ENCODE data around the gene TBXA2R.
"Not testable (repeated sequence)": the region's sequence is repeated elsewhere in the genome, so short reads cannot be mapped to it uniquely, and the experiment has no call there.

Gene TBXA2R
- total RNA-seq = 0 to 0.35 reads per million in 2 donors

DNA sequence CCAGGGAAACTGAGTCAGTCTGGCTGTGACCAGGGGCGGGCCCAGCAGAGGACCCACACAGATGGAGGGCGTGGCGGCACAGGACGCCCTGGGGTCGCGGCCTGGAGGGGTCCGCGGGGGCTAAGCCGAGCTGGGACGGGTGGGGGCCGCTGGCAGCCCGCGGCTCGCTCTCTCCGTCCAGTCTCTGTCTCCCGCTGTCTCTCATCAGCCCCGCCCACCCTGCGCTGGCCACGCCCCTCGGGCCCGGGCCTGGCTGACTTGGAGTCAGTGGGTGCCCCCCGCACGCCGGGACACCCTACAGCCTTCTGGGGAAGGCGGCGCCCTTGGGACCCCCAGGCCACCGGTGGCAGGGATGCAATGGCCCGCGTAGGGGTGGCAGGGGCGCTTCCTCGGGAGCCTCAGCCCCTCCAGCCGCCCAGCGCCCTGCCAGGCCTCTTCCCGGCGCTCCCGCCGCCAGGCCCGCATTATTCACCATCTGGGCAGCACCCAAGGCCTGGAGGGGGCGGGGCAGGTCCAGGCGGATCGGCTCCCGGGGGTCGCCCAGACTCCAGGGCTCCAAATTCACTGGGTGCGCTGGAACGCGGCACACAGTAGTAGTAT is at the start of gene TBXA2R:
TSS of gene TBXA2R (minus strand) at position 186 of the 600 bp plus-strand sequence. CDS start 6,241 bp downstream, outside the sequence.
- peak; percentile 21 for DNase-seq

DNA sequence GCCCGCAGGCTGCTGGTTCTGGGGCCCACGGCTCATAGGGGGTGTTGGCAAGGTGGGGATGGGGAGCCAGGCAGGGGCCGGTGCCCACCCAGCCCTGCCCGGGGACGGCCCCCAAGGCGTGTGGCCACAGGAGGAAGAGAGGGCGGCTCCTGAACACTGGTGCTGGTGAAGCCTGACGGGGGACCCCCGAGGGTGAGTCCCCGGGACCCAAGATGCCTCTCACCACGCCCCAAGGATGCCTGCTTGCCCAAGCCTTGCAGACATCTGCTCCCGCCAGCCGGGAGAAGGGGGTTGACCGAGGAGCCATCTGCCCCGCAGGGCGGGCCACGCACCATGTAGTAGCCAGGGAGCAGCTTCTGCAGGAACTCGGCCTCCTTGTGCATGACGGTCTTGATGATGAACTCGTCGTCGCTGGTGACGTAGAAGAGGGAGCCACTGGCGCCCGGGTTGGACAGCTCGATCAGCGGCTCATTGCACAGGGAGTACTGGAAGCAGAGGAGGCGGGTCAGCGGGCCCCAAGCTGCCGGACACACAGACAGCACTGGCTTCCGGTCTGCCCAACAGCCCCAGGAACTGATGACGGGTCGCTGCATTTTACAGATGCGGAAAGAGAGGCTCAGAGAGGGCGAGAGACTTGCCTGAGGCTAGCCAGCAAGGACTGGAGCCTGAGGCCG is 49.5 kb upstream of the TBXA2R start:
- no peak for DNase-seq

DNA sequence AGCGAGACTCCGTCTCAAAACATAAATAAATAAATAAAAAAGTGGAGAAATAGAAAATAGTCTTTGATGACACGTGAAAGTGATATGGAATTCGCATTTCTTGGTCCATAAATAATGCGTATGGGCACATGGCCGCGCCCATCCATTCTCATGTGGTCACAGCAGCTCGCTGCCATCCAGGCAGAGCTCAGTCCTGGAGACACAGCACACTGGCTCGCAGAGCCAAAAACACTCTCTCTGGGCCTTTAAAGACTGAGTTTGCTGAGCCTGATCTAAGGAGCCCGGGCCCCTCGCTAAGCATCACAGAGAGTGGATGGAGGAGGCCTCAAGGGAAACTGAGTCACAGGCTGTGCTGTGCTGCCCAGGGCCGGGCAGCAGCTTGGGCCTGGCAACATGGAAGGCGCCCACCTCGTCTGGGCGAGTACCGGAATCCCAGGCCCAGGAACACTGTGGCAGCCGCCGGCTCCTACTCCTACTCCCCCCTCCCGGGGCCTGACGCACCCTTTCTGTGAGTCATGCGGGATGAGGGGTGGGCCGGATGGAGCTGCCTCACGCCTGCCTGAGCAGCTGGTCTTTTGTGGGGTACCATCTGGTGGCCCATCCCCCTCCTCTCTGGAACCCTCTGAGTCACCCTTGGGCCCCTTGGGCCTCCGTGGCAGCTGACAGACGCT is 48.9 kb upstream of the TBXA2R start:
- DNase-seq = no peak

DNA sequence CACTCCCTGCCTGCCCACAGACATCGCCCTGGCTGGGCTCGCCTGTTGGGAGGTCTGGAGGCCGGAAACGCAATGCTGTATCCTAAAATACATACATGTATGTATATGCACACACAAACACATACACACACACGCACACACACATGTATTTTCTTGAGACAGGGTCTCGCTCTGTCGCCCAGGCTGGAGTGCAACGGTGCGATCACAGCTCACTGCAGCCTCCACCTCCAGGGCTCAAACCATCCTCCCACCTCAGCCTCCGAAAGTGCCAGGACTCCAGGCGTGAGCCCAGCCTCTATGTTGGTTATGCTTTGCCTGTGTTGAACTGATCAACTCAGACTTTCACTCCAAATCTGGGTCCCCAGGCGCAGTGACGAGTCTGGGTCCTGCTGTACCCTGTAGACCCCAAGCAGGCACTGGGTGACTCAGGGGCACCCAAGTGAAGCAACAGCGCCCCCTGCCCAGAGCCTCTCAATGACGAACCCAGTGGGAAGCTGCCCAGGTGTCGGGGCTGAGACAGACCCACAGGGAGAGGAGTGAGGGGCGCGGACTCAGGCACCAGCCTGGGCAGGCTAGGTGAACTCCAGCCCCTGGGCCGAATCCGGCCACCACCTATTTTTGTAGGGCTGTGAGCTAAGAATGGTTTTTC is 47.3 kb upstream of the TBXA2R start:
- no peak for DNase-seq

DNA sequence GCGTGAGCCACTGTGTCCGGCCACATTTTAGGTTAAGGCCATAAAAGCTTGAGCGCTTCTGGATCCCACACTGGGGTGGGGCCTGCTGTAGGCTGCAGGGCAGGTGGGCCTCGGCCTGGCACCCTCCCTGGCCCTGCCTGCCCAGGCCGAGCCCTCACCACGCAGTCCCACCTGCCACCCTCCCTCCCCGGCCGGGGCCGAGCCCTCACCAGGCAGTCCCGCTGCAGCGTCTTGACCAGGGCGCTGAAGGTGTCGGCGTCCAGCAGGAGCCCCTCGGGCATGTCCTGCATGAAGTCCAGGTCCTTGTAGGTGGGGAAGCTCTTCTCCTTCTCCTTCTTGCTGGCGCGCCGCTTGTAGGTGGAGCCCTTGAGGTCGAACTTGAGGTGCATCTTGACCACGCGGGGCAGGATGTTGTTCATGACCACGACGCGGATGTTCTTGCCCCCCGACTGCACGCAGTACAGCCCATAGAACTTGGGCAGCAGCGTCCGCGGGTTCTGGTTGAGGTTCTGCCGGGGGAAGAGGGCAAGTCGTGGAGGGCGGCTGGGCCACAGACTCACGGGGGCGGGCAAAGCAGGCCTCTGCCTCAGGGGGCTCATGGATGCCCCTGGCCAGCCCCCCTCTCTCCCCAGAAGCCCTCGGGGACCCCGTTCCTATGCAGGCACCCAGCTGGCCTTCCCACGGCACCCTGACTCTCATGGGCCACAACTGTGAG is 46.6 kb upstream of the TBXA2R start:
- no peak for DNase-seq

DNA sequence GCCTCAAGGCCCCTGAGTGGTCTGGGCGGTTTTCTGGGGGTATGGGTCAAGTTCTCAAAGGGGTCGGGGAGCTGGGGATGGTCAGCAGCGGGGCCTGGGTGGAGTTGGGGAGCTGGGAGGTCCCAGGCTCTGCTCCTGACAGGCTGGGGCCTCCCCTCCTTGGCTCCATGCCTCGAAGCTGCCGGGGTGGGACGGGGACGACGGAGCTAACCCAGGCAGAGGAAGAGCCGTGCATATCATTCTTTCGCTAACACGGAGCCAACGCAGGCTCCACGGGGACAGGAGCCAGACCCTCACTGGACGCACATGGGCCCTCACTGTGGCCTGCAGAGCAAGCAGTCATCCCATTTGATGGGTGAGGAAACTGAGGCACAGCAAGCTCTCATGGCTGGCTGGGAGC is 45.7 kb upstream of the TBXA2R start:
- DNase-seq = no peak

DNA sequence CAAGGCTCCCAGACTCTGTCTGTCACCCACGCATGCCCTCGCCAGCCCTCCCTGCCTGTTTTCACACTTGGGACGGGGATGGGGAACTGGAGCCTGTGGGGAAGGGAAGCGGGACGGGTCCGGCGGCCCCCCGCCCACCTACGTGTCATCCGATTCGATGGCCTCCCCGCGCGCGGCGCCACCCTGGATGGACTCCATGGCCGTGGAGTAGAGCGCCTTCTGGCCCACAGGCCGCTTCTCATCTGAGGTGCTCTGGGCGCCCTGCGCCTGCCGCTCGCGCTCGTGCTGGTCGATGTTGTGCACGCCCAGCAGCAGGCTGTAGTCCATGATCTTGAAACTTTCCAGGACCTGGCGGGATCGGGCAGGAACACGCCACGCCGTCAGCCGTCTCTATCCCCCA is 45.0 kb upstream of the TBXA2R start:
- DNase-seq = no peak

DNA sequence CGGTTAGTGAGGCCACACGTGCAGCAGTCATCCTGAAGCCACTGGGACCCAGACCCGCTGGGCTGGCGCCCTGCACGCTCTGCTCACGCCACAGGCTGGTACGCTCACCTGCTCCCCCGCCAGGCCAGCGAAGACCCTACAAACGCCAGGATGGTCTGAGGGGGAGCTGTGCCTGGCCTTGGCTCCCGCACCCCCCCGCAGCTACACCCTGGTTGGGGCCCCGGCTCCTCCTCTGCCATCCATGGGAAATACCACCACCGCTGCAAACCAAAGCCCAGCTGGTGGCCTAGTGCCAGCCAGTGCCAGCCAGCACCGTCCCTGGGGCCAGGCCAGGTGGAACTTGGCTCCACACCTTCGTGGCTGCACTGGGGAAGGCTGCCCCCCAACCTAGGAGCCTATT is 43.2 kb upstream of the TBXA2R start:
- DNase-seq = no peak

DNA sequence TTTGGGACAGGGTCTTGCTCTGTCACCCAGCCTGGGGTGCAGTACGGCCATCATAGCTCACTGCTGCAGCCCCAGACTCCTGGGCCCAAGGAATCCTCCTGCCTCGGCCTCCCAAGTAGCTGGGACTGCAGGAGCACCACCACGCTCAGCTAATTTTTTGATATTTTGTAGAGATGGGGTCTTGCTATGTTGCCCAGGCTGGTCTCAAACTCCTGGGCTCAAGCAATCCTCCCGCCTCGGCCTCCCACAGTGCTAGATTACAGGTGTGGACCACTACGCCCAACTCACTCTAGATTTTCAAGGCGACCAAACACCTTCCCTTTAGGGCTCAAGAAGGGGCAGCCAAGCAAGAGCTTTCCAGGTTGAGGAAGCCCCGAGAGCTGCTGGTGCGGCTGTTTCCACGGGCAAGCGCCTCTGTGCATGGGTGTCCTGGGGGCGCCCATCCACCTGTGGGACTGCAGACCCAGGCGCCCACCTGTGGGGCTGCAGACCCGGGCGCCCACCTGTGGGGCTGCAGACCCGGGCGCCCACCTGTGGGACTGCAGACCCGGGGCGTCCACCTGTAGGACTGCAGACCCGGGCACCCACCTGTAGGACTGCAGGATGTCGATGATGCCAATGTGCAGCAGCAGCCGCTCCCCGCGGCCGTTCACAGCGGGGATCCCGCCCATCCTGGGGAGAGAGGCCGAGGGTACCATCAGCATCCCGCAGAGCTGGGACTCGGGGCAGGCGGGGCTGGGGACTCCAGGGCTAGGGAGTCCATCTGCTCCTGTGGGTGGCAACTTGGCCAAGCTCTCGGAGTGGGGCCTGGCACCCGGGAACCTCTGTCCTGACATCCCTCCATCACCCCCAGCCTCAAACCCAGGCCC is 41.6 kb upstream of the TBXA2R start:
- no peak for DNase-seq

DNA sequence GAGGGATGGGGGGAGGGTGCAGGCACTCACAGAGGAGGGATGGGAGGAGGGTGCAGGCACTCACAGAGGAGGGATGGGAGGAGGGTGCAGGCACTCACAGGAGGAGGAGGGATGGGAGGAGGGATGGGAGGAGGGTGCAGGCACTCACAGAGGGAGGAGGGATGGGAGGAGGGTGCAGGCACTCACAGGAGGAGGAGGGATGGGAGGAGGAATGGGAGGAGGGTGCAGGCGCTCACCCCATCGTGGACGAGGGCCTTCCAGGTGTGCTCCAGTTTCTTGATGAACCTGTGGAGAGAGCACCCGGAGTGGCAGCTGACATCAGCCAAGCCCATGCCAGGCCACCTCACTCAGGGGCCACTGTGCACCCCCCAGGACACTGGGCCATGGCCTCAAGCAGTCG is 40.4 kb upstream of the TBXA2R start:
- DNase-seq = not testable (repeated sequence)

DNA sequence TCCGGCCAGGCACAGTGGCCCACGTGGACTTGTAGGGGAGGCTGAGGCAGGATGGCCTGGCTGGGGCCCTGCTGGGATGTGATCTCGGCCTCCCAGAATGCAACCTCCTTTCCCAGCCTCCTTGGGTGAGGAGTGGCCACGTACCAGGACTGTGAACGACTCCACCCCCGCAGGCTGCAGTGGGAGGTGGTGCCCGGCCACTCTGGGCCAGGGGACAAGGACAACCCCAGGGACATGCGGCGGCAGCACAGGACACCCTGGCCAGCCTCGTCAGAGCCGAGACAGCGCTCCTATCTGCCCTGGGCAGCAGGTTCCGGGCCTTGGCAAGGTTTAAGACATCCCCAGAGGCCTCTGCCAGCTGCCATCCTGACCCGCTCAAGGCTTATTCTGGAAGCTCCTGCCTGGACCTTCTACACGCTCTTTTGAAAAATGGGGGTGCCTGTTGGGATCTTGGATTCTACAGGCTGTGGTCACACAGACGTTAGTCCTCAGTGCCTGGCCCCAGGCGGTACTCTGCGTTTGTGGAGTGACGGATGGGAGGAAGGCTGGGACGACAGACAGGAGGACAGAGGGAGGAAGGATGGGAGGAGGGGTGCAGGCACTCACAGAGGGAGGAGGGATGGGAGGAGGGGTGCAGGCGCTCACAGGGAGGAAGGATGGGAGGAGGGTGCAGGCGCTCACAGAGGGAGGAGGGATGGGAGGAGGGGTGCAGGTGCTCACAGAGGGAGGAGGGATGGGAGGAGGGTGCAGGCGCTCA is 39.8 kb upstream of the TBXA2R start:
- DNase-seq = no peak

DNA sequence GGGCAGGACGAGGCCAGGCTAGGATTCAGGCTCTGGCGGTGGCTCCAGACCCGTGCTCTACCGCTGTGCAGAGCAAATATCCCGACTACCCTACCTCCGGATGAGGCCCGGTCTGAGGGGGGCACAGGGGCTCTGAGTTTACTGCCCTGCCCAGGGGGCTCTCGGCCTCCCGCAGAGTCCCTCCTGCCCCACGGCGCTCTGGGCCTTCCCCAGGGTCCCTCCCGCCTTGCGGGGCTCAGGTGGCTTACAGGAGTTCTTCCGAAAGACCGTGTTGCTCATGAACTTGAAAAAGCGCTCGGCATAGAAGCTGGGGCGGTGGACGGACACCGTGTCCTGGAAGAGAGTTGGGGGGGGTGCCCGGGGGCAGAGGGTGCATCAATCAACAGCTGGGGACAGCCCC is 39.1 kb upstream of the TBXA2R start:
- DNase-seq = no peak

DNA sequence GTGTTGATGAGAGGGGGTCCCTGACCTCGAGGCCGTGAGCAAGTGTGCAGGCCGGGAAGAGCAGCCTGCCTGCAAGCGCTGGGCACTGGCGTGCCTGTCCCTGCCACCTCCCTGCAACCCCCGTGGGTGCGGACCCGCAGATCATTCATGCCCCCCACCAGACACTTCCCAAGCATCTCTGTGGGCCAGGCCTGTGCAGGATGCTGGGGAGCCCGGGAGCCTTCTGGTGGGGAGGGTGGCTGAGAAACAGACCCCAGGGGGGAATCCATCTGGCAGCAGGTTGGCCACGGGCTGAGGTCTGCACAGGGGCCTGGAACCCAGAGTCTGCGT is 38.4 kb upstream of the TBXA2R start:
- no peak for DNase-seq

DNA sequence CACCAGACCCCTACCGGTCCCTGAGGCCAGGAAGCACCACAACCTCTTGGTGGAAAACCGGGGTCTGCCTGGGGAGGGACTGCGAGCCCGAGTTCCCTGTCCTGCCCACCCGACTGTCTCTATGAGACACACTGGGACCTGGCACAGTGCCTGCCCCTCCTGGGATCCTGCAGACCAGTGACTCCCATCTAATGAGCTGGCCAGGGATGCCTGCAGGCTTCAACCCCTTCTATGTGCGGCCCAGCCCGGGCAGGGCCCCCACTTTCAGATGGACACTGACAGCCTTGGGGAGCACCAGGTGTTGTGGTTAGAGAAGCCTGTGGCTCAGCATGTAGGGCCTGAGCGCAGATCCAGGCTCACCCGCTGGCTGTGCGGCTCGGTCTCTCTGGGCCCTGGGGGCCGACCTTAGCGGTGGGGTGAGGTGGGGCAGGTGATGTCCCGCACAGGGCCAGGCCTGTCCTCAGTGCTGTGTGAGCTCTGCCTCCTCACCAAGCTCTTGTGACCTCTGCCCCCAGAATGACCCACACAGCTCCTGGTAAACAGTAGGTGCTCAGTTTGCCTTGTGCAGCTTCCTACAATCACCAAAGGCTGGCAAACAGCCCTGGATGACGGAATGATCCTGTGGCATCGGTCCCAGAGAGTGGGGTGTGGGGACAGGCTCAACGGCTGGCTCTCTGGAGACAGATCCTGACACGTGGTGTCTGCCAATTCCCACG is 37.8 kb upstream of the TBXA2R start:
- no peak for DNase-seq

DNA sequence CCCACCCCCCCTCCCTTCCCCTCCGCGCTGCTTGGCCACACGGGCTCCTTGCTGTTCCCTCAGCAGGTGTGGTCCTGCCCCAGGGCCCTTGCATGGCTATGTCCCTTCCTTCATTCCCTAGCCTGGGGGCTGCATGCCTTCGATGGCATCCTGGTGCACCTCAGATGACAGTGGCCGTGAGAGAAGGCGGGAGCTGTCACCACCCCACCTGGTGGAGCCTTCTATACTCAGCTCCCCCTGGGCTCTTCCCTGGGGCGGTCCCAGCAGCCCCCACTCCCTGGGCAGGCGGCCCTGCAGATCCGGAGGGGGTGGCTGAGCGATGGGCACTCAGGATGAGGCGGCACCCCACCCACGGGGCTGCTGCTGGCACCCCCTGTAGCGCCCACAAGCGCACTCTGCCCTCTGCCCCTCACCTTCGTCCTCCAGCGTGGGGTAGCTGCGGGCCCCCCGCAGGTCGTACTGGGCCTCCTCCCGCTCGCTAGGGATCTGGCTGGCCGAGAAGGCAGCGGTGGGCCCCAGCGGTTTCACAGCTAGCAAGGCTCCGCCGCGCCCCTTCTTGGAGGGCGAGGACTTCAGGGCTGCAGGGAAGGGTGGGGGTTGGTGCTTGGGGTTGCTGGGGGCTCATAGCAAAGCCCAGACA is 37.1 kb upstream of the TBXA2R start:
- DNase-seq = no peak

DNA sequence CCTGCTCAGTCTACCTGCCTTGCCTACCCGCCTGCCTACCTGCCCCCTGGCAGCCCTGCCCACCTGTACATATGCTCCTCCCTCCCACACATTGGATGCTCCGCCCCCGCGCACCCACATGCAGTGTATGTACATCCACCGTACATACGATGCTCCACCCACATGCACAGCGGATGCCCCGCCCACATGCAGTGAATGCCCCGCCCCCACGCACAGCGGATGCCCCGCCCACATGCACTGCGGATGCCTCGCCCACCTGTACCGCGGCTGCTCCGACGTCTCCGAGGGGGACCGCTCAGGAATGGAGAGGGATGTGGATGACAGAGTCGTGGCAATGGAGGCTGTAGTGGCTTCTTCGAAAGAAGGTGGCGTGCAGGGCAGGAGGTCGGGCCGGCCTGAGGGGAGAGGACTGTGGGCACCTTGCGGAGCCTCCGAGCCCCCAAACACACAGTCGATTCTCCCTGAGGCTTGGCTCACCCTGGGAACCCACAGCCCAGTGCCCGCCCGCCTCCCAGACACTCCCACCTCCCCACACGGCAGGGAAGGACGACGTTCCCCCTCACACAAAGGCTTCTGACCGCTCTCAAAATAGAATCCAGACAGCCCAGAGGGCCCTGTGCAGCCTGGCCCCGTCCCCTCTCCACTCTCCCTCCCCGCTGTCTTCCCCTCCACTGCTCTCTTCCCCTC is 36.5 kb upstream of the TBXA2R start:
- no peak for DNase-seq

DNA sequence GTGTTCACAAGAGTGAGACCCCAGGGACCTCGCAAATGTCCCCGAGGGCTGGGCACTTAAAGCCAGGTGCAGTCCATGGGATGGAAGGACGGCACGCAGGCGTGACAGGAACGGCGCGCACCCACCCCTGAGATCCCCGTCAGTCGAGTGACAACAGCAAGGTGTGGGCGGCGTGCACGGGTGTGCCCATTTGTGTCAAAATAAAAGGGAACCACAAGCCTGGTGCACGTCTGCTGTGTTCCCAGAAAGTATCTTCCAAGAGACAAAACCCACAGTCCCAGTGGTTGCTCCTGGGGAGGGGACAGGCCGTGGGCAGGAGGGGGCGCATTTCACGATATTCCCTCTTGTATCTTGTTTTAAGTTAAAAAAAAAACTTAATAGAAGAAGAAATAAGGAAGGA is 35.6 kb upstream of the TBXA2R start:
- DNase-seq = no peak

DNA sequence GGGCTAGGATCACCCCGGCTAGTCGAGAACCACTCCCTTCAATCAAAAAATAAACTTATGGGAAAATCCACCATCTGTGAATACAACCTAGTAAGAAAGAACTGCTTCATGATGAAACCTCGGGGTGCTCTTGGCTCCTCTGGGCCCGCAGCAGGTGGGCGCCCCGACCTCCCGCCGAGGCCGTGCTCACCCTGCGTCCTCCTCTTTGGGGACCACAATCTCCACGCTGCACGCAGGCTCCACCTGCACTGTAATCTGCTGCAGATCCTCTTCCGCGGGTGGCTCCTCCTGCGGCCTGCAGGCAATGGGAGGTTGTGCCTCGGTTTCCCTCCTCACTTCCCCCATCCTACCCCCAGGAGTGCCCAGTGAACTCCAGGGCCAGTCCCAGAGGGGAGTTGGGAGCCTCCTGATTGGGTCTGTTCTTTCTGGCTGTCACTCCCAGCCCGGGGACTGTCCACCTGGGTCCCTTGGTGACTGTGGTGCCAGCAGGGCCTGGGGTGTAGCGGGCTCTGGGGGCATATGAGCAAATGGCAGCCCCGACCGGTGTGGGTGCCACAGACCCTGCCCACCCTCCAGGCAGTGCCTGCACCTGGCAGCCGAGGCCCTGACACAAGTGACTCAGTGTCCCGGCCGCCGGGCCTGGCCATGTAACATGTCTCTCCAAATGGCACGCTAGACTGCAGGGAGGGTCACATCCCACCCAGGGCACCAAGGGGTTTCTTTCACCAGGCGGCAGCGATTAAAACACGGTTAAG is 35.0 kb upstream of the TBXA2R start:
- no peak for DNase-seq

DNA sequence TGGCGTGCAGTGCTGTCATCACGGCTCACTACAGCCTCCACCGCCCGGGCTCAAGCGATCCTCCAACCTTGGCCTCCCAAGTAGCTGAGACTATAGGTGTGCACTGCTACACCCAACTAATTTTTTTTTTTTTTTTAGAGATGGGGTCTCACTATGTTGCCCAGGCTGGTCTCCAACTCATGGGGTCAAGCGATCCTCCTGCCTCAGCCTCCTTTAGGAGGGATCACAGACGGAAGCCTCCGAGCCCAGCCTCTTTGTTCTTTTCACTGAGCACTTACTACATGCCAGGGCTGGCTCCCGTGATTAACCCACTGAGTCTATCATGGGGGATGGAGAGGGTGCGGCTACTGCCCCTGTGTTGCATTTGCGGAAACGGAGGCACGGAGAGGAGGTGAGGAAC is 32.8 kb upstream of the TBXA2R start:
- DNase-seq = no peak
